Activated T-cell treated with anti-CD3 and anti-CD28 coated beads for 1 hour (primary cell): ENCODE results near the gene PSAP.
"Not testable (repeated sequence)": the region's sequence is repeated elsewhere in the genome, so short reads cannot be mapped to it uniquely, and the experiment has no call there.

ENCODE experiments used
- DNase-seq: peaks from one replicate; pipeline ENCODE4 v3.0.0-alpha.2; 2020; ENCODE audit warnings: low read depth

Gene PSAP

DNA sequence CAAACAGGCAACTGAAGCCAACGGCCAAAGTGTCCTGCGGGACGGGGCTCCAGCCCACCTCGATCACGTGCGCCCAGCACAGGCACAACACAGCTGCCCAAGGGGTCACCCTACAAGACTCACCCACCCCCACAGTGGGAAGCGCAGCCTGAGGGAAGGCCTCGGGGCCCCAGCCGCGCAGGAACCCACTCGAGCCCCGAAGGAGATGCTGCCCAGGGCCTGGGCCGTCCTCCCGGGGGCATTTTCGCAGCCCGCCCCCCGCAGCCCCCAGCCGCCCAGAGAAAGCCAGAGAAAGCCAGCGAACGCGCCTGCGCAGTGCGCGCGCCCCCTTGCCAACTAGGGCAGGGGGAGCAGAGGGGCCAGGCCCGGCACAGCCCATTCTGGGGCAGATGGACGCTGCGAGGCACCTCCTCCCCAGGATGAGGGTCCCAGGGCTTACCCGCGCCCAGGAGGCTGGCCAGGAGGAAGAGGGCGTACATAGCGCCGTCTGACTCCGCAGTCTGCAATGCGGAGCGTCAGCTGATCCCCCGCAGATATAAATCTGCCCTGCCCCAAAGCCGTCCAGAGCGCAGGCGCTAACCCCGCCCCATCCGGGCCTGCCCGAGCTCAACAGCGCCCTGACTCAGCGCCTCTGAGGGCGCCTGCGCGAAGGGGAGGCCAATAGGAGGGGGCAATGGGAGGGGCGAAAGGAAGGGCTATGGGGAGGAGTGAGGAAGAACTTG, at the start of gene PSAP:
Gene PSAP (minus strand): TSS at position 509 of the 722 bp plus-strand sequence. CDS start 30 bp downstream, at position 479.
- DNase-seq, result peak; percentile 98

DNA sequence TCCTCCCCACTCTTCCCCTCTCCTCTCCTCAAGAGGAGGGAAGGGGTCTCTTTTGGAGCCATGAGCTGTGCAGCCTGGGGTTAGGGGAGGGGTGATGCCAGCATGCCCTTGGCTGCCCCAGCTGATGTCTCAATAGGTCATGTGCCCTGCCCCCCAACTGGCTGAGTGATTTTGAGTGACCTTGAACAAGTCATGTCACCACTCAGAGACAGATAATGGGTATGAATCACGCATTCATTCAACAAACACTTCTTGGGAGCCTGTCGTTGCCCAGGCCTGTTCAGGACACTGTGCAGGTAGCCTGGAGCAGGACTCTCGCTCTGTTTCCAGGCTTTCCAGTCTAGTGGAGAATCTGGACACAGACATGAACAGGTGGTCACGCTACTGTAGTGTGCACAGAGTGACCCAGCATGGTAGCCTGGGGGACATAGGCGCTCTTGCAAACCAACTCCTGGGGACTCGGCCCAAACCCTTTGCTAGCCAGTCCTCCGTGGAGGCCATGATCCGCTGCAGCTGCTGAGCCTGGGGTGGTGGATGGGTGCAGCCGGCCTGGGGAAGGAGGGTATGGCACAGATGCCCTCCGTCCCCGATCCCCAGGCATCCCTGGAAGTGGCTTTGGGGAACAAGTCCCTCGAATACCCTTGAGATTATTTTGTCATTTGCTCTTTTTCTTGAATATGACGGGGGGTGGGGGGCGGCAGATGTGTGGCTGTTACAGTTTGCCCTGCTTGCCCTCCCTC, 49.6 kb upstream of the PSAP start:
- no peak for DNase-seq

DNA sequence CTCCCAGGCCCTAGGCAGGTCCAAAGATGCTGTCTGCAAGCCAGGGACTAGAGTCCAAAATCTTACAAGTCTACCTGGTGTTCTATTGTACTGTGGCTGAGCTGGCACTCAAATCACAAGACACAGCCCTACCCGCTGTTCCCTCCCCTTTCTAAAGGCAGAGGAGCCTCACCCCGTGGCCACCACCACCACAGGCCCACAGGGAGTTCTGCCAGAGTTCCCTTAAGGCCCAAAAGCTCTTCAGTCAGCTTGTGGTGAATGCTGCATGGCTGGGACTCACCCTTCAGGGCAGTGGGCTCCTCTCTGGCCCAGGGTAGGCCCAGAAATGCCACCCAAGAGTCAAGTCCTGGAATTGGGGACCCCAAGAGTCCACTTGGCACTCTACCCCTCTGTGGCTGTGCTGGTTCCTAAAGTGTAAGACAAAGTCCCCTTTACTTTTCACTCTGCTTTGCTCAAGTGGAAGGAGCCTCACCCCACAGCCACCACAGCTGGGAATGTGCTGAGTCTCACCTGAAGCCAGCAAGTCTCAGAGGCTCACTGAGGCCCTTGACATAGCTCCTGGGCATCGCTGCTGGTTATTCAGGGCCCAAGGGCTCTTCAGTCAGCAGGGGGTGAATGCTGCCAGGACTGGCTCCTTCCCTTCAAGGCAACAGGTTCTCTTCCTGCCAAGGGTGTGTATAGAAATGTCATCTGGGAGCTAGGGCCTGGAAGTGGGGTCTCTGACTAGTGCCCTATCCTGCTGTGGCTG, 48.8 kb upstream of the PSAP start:
- DNase-seq, result no peak

DNA sequence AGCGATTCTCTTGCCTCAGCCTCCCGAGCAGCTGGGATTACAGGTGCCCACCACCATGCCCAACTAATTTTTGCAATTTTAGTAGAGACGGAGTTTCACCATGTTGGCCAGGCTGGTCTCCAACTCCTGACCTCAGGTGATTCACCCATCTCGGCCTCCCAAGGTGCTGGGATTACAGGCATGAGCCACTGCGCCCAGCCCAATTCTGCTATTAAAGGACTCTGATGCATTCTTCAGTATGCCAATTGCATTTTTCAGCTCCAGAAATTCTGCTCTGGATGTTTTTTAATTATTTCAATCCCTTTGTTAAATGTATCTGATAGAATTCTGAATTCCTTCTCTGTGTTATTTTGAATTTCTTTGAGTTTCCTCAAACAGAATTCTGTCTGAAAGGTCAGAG, 47.3 kb upstream of the PSAP start:
- DNase-seq, result not testable (repeated sequence)

DNA sequence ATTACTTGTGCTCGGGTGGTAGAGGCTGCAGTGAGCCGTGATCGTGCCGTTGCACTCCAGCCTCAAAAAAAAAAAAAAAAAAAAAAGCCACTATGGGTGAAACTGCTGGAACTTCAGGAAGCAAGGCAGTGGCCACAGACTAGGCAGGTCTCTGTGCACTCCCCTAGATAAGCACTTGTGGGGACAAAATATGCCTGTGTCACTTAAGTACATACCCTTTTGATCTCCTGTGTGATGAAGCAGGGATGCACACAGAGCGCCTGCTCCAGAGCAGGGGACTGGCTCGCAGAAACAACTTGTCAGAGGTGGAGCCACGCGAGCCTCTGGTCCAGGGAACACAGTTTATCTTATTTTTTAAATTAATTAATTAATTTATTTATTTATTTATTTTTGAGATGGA, 42.9 kb upstream of the PSAP start:
- DNase-seq, result no peak

DNA sequence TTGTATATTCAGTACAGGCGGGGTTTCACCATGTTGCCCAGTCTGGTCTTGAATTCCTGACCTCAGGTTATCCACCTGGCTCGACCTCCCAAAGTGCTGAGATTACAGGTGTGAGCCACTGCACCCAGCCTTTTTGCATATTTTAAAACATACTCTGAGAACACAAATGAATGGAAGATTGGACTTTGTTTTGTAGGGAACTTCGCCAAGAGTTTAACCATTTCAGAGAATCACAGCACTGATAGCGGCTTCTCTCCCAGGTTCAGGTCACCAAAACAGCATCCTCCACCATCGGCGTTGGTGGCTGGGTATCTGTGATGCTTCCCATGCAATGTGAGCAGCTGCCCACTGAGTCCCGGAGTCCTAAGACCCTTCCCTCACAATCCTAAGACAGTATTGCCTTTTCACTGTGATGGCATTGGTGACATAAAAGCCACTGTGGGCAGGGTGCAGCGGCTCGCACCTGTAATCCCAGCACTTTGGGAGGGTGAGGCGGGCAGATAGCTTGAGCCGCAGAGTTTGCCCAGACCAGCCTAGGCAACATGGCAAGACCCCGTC, 42.3 kb upstream of the PSAP start:
- no peak for DNase-seq

DNA sequence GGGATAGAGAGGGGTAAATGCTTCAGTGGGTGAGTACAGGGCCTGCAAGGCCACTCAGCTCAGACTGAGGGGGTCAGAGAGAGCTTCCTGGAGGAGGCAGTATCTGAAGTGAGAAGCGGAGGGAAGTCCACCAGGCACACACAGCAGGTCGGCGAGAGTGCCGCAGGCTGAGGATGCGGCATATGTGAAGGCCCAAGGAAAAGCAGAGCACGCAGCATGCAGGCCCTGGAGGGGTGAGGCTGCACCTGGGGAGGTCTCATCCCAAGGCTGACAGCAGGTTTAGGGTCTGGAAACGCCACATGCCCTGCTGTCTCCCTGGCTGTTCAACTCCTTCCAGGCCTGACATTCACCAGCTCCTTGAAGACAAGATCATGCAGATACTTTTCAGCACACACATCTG, 40.4 kb upstream of the PSAP start:
- DNase-seq, result no peak

DNA sequence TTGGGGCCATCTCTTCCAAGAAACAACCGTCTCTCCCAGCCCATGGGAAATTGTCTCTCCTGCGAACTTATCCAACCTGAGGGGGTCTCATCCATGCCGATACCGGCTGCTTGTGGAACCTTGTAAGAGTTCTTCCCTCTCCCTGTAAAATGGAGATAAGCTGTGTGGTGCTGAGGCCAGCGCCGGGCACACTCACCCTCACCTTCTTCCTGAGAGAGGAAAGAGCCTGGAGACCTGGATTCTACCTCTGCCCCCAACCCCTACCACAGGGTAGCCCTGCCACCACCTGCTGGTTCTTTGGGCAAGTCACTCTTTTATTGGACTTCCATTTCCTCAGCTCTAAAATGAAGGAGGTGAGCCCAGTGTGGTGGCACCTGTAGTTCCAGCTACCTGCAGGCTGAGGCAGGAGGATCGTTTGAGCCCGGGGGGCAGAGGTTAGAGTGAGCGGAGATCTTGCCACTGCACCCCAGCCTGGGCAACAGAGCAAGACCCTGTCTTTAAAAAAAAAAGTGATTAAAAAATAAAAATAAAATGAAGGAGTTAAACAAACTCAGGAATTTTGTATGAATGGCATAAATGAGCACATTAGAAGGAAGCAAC, 38.4 kb upstream of the PSAP start:
- DNase-seq, result no peak

DNA sequence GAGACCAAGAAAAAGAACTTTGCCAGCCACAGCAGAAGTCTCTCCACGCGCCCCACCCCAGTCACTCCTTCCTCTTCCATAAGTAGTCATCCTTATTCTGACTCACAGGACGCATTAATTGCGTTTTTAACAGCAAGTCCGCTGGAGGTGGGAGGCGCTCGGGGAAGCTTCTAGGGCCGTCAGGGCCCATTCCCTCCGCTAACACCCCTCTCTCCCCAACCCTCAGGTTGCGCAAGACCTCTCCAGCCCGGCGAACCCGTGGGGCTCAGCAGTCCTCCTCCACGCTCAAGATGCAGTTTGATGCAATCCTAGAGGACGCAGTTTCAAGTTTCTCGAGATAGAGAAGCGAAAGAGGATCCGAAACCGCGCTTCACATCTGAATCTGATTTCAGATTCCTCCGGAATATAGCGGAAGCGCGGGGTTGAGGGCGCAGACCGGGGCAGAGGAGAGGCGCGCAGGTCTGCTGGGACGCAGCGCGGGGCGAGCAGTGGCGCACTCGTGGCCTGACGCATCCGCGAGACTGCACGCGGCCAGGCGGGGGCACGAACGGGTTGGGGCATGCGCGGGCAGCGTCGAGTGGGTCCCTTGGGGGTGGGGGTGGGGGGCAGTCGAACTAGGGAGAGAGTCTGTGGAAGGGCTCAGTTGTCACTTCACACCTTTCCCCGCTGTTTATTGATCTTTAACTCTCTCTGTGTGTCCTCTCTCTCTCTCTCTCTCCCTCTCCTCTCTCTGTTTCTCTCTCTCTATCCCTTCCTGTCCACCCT, 37.8 kb upstream of the PSAP start:
- DNase-seq, result peak; percentile 15

DNA sequence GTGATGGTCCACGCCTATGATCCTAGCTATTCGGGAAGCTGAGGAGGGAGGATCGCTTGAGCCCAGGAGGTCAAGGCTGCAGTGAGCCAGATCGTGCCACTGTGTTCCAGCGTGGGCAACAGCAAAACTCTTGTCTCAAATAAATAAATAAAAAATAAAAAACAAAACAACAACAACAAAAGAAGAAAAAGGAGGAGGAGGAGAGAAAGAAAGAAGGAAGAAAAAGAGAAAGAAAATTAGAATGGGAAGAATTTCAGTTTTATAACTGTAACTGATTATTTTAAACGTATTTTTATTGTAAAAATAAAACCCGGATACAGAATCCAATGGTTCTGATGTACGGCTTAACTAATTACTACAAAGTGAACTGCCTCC, 37.2 kb upstream of the PSAP start:
- no peak for DNase-seq

DNA sequence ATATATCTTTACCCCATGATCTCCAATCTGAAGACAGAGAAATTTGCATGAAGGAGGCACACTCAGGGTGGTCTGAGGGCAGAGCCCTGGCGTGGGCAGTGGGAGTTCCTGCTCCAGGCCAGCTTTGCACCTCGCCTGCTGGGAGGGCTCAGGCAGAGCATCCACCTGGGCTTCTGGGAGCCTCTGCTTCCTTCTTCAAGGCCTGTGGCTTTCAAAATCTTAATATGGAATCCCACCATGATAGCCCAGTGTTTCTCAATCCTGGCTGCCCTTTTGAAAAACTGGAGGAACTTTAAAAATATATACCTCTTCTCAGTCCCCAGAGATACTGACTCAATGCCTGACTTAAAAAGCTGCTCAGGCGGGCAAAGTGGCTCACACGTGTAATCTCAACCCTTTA, 36.7 kb upstream of the PSAP start:
- DNase-seq, result no peak

DNA sequence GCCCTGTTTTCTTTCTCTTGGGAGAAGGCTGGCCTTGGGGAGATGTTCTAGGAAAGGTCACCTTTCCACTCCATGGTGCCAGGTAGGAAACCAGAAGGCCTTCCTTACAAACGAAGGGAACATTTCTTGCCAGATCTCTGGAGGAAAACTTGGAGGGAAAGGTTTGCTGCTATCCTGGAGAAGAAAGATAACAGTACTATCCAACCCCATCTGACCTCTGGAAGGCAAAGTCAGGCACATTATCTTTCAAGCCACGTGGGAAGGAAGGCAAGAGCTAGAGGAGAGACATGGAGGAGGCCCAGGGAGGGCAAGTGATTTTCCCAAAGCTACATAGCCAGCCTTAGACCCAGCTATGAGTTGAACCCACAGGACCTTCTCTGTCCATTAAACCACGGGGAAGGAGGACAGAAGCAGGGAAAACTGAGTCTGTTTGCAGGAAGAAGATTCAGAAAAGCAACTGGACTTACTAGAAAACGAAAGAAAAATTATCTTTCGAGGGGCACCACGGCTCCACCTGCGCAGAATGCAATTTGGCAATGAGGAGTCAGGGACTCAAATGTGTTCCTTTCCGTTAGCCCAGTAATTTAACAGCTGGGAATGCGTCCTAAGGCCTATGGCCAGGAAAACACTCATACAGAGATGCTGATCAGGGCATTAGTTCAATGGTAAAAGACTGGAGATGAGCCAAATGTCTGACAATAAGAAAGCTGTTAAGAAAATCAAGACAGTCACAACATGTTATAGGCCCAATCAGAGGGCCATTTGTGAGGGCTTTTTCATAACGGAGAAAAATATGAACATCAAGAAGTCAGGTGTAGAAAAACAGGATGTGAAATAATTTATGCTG, 32.0 kb upstream of the PSAP start:
- DNase-seq, result no peak

DNA sequence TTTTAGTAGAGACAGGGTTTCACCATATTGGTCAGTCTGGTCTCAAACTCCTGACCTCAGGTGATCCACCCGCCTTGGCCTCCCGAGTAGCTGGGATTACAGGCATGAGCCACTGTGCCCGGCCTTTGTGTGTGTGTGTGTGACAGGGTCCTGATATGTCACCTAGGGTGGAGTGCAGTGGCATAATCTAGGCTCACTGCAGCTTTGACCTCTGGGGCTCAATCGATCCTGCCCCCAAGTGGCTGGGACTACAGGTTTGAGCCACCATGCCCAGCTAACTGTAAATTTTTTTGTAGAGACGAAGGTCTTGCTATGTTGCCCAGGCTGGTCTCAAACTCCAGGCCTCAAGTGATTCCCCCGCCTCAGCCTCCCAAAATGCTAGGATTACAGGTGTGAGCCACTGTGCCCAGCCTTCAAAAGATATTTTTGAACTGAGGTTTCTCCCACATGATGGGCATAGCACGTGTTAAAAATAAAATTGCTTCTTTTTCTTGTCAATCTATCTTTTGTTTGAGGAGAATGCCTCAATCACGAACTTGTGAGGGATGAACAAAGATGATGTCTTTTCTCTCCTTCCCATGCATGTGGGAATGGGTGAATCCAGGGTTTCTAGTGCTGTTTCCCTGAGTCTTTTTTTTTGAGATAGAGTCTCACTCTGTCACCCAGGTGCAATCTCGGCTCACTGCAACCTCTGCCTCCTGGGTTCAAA, 30.8 kb upstream of the PSAP start:
- no peak for DNase-seq

DNA sequence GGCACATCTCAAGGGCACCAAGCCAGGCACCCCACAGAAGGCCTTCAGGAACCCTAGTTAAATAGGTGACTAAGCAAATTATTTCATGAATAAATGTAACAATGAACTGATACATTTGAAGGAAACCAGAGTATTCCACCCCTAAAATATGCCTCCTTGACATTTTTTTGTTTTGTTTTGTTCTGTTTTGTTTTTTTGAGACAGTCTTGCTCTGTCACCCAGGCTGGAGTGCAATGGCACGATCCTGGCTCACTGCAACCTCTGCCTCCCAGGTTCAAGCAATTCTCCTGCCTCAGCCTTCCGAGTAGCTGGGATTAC, 30.2 kb upstream of the PSAP start:
- DNase-seq, result not testable (repeated sequence)

DNA sequence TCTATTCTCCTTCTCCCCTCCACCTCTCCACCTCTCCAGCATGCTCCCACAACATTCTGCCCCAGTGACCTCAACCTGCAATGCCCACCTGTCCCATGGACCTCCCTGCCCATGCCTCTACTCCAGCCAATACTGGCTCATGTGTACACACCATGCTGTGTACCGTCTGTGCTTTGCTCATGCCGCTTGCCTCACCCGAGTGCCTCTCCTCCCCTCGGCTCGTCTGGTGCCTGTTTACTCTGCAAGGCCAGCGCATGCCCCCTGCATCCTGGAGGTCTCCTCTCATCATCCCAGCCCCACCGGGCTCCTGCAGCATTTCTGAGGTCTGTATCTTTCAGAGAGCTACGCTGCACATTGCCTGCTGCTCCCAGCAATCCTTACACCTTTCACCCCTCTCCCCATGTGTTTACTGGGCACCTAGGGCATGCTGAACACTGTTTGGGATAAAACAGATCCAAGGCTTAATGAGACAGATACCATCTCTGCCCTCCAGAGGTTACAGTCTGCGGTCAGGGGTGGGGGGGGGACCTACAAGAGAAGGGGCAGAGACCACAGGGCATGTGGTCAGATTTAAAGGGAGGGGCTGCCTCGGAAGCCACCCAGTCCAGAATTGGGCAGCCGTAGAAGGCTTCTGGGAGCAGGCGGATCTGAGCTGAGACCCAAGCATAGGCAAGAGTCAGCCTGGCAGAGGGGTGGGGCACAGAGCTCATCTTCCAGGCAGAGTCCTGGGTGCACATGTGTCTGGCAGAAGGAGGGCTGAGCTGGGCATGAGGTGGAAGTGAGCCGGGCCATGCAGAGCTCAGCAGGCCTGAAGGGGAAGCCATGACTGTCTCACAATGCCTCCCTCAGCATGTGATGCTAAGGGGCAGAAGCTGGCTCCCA, 29.6 kb upstream of the PSAP start:
- no peak for DNase-seq

DNA sequence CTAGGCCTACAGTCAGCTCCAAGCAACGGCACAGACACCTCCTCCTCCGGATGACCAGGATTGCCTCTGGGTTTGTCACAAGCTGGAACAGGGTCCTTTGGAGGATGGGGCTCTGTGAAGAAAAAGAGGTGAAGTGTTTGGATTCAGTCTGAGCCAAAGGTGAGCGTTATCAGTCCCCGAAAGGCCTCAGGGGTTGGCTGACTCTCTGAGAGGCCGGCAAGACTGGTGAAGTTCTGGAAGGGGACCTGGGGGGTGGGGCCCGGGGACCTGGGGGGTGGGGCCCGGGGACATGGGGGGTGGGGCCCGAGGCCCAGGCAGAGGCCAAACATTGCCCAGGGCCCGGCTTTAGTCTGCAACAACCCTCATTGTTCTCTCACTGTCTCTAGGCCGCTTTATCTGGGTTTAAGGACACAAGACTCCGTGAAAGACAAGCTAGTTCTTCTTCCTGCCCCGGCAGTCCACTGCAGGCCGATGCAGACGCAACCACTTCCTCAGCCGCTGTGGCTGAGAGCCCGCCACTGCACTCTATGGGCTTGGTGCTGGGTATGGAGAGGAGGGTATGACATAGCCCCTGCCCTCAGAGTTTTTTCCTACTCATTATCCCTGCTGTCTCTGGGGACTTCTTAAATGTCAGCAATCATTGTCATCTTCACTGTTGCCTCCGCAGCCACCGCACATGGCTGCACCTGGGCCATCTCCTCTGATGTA, 27.4 kb upstream of the PSAP start:
- DNase-seq, result peak; percentile 6

DNA sequence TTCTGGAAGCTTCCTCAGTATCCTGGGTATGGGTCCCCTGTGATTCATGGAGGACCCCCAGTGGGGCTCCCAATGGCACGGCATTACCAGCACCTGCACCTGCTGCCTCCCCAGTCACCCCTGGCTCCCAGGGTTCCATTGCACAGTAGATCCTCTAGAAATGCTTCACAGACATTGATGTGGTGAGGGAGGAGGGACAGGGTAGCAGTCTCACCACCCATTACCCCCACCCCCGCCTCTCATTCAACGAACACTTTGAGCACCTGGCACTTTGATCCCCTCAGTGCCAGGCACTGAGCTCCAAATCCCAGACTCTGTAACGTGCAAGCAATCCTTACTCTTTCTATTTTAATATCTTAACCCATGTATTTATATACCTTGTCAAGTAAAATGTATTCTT, 26.8 kb upstream of the PSAP start:
- no peak for DNase-seq

DNA sequence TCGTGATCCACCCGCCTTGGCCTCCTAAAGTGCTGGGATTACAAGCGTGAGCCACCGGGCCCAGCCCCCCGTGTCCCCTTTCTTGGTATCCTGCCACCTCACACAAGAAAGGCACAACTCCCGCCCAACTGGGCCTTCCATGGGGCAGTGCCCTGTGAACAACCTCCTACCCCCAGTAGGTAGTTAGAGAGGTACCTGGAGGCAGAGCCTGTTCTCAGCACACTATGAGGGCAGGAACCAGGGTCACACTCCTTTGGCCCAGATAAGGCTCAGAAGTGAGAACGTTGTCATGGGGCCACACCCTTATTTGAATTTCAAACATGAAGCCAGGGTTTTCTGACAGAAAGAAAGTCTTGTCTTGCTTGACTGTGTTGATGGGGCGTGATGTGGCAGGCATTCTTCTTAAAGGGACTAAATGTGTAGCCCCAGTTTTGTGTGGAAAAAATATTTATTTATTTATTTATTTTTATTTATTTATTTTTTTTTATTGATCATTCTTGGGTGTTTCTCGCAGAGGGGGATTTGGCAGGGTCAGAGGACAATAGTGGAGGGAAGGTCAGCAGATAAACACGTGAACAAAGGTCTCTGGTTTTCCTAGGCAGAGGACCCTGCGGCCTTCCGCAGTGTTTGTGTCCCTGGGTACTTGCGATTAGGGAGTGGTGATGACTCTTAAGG, 23.8 kb upstream of the PSAP start:
- not testable (repeated sequence) for DNase-seq
